HepG2 (cell line): ENCODE data around the gene WDR62. TPM values are rescaled to one million over a fixed set of nuclear protein-coding genes. Genes with fewer than 3 reads are reported as not detected.

ENCODE experiments used
- ATAC-seq: fragments of 200-7000 bp; cut with Tn5 transposase; 3 replicates; pipeline ENCODE4 v1.9.1; 2020; ENCODE audit warnings: mild to moderate bottlenecking, moderate library complexity
- BruUV-seq: library from RNA; stranded (reverse); fragments of 400-500 nt; replicated peaks from 2 replicates; lab custom pipeline; 2021; lab: Mats Ljungman, UMichigan
- CTCF ChIA-PET: fragments of 300-600 bp; formaldehyde crosslinking; extraction: SDS; loops from one replicate; lab custom pipeline; 2021; ENCODE audit warnings: low total read pairs, inconsistent platforms, low intra/inter-chr PET ratio; lab: Yijun Ruan, JAX
- POLR2A ChIA-PET: fragments of 350-600 bp; sonication (Branson Sonifier 250); formaldehyde crosslinking; loops from one replicate; lab custom pipeline; 2020; ENCODE audit warnings: antibody characterized with exemption, inconsistent platforms; lab: Yijun Ruan, JAX
- DNase-seq: peaks from one replicate; pipeline ENCODE4 v3.0.0-alpha.2; 2015; ENCODE audit warnings: low spot score
- FAIRE-seq: peaks from 3 replicates; lab custom pipeline; 2011; peaks lifted over from hg19 to GRCh38; lab: Jason Lieb, UNC
- H2AFZ ChIP-seq: one replicate; pipeline ENCODE4 v1.6.1; 2011; ENCODE audit warnings: low read length, inconsistent platforms
- H3K27ac ChIP-seq: fragments of 300-600 bp; 3 replicates; pipeline ENCODE4 v1.8.0; 2011; ENCODE audit warnings: mixed run types, mild to moderate bottlenecking, mixed read lengths, low read length, inconsistent platforms; ENCODE audit not compliant: insufficient read depth; ENCODE audit errors: extremely low read length
- H3K27me3 ChIP-seq, 2 experiments: fragments of 200-600 bp in 1 of 2; 2 replicates in 1 of 2; 3 replicates in 1 of 2; pipeline versions ENCODE4 v1.6.0 to v1.8.0; 2011; ENCODE audit warnings: low read length in 2 of 2, mild to moderate bottlenecking in 2 of 2, moderate library complexity in 2 of 2, inconsistent platforms in 1 of 2; ENCODE audit not compliant: insufficient read depth in 2 of 2, control insufficient read depth in 1 of 2
- H3K36me3 ChIP-seq, 2 experiments: fragments of 200-600 bp in 1 of 2; replicated peaks in 1 of 2; 2 replicates in 1 of 2; 3 replicates in 1 of 2; pipeline versions ENCODE4 v1.5.1 to v1.8.0; 2011; ENCODE audit warnings: low read length in 2 of 2, inconsistent platforms in 1 of 2; ENCODE audit not compliant: insufficient read depth in 2 of 2, control insufficient read depth in 1 of 2
- H3K4me1 ChIP-seq: 2 replicates; pipeline ENCODE4 v1.5.1; 2012; ENCODE audit warnings: low read length, inconsistent platforms; ENCODE audit not compliant: insufficient read depth
- H3K4me2 ChIP-seq: 2 replicates; pipeline ENCODE4 v1.6.0; 2011; ENCODE audit warnings: low read depth, low read length, inconsistent platforms
- H3K4me3 ChIP-seq, 3 experiments: fragments of 200-600 bp in 1 of 3; sonication (generic), shearing (Covaris generic) in 1 of 3; replicated peaks in 1 of 3; 2 replicates each; pipeline ENCODE4 v1.5.1; 2011 to 2016; ENCODE audit warnings: low read length in 3 of 3, inconsistent platforms in 2 of 3, low read depth in 2 of 3, mild to moderate bottlenecking in 2 of 3, control low read depth in 1 of 3, mixed read lengths in 1 of 3; ENCODE audit not compliant: insufficient read depth in 1 of 3
- H3K79me2 ChIP-seq: one replicate; pipeline ENCODE4 v1.6.1; 2011; ENCODE audit warnings: low read length, inconsistent platforms; ENCODE audit not compliant: insufficient read depth
- H3K9ac ChIP-seq: 2 replicates; pipeline ENCODE4 v1.6.0; 2011; ENCODE audit warnings: mild to moderate bottlenecking, low read depth, low read length, inconsistent platforms; ENCODE audit not compliant: insufficient read depth
- H3K9me3 ChIP-seq: 2 replicates; pipeline ENCODE4 v1.5.1; 2012; ENCODE audit warnings: mild to moderate bottlenecking, low read length
- H4K20me1 ChIP-seq: 2 replicates; pipeline ENCODE4 v1.6.0; 2011; ENCODE audit warnings: inconsistent platforms, mild to moderate bottlenecking, low read length, moderate library complexity; ENCODE audit not compliant: insufficient read depth
- ZNF292 ChIP-seq: sonication (generic); formaldehyde crosslinking; IDR thresholded peaks from 2 replicates; pipeline ENCODE4 v1.8.1; 2022; ENCODE audit warnings: mild to moderate bottlenecking, low read depth, missing genetic modification reagents, borderline replicate concordance
- ZNF383 ChIP-seq: sonication (generic); formaldehyde crosslinking; IDR thresholded peaks from 2 replicates; pipeline ENCODE4 v1.4.0; 2020; ENCODE audit warnings: missing genetic modification reagents, mild to moderate bottlenecking, borderline replicate concordance
- ZNF770 ChIP-seq: sonication (generic); formaldehyde crosslinking; IDR thresholded peaks from 2 replicates; pipeline ENCODE4 v1.5.0; 2020; ENCODE audit warnings: mild to moderate bottlenecking, missing genetic modification reagents
- WGBS: methylation state at CpG from one replicate; pipeline ENCODE4 v1.1.6; 2017; ENCODE audit warnings: low lambda C conversion rate; 5-methylcytosine and 5-hydroxymethylcytosine counted together
- in situ Hi-C: cut with HindIII; loops from 2 replicates; pipeline ENCODE4 v1.10.0; 2017; ENCODE audit warnings: low pct_unique_long_range_greater_than_20kb; ENCODE audit not compliant: extremely low pct_ligation_motif_present
- intact Hi-C: fragments of 100-400 bp; cut with micrococcal nuclease; formaldehyde crosslinking; loops from one replicate; pipeline ENCODE4 v1.10.0; 2022; ENCODE audit not compliant: unreplicated experiment
- polyA plus RNA-seq, 8 experiments: library from polyadenylated mRNA; depleted of rRNA in 3 of 8; stranded (reverse) in 7 of 8; unstranded in 1 of 8; fragments of >200 nt; fragmentation: Illumina TruSeq in 4 of 8; extraction: Trizol in 4 of 8; gene quantifications; 2 replicates each; pipeline versions ENCODE4 v1.2.1 to v1.2.3, GENCODE V29; 2011 to 2016; ENCODE audit warnings: low read depth in 4 of 8, missing spikeins in 1 of 8, mixed read lengths in 1 of 8; ENCODE audit not compliant: insufficient read depth in 1 of 8
- total RNA-seq, 5 experiments: library from RNA; depleted of rRNA; stranded (reverse); fragments of >200 nt; fragmentation: Illumina TruSeq; extraction: Trizol; gene quantifications; 2 replicates each; pipeline ENCODE4 v1.2.3, GENCODE V29; 2016; ENCODE audit warnings: low read depth in 1 of 5

Gene WDR62
- total and polyA plus RNA-seq, 2 of the 13 experiments (the other 11 are each of a cell fraction or from before 2014, with no cell fraction given), result 5.8 to 12.5 TPM

DNA sequence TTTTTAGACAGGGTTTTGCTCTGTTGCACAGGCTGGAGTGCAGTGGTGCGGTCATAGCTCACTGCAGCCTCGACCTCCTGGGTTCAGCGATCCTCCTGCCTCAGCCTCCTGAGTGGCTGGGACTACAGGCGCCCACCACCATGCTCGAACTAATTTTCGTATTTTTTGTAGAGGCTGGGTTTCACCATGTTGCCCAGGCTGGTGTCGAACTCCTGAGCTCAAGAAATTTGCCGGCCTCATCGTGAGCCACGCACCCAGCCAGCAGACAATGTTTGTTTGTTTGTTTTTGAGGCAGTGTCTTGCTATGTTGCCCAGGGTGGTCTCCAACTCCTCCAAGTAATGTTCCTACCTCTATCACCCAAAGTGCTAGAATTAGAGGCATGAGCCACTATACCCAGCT is 98.4 kb downstream of the WDR62 start:
- DNase-seq, result no peak
- no TSS peak for BruUV-seq
- Histone ChIP-seq H3K79me2 (no peaks in the 10 kb centered on the region), H3K36me3 (peaks cover 10 to 25% of the 10 kb centered on the region in 2 experiments; a peak in 4 of 5 replicates), H4K20me1 (no peaks in the 10 kb centered on the region), H3K27ac (no peak overlapping the region), H3K27me3 (no peaks in the 10 kb centered on the region), H3K4me2 (no peak overlapping the region), H3K4me3 (no peak overlapping the region), H3K9ac (no peak overlapping the region), H3K4me1 (no peaks in the 10 kb centered on the region), H2AFZ (no peak overlapping the region), H3K9me3 (no peaks in the 10 kb centered on the region)
- FAIRE-seq, result no peak
- CTCF ChIA-PET, result no interaction called here
- intact Hi-C loops, result no loop called here
- in situ Hi-C loops, result no loop called here
- WGBS, result 94% methylated on average over 10 of the region's 10 CpGs
- no peak for TF ChIP-seq ZNF292 (CRISPR knock-in tag)
- TF ChIP-seq ZNF770, result peak; percentile 61; the same call in 1 of the 2 replicates
- TF ChIP-seq ZNF383 (CRISPR knock-in tag), result no peak
- no peak for ATAC-seq
- POLR2A ChIA-PET, result interaction anchor here (2.1 kb wide), 1 partner anchor 25 kb away, joined by 5 read pairs; no protein-coding TSS in a partner anchor

Other genes starting within 250 kb of the WDR62 start
- gene PRODH2, start 242.1 kb upstream of the WDR62 start, total RNA-seq (2016; rRNA removed; fragmentation: Illumina TruSeq; extraction: Trizol), result 42.0 and 86.7 TPM in 2 replicates
- gene PRODH2, start 242.1 kb upstream of the WDR62 start, polyA plus RNA-seq (2011; rRNA removed), result 118 and 171 TPM in 2 replicates
- gene NPHS1, start 202.4 kb upstream of the WDR62 start, total RNA-seq (2016; rRNA removed; fragmentation: Illumina TruSeq; extraction: Trizol), result not detected in 2 replicates
- 0.01 TPM in 1 of 2 replicates, not detected in the other for gene NPHS1, start 202.4 kb upstream of the WDR62 start, polyA plus RNA-seq (2011; rRNA removed)
- gene KIRREL2, start 198.0 kb upstream of the WDR62 start, total RNA-seq (2016; rRNA removed; fragmentation: Illumina TruSeq; extraction: Trizol), result 2.2 and 2.4 TPM in 2 replicates
- gene KIRREL2, start 198.0 kb upstream of the WDR62 start, polyA plus RNA-seq (2011; rRNA removed), result 0.17 and 0.18 TPM in 2 replicates
- gene APLP1, start 186.3 kb upstream of the WDR62 start, total RNA-seq (2016; rRNA removed; fragmentation: Illumina TruSeq; extraction: Trizol), result 2.3 and 2.9 TPM in 2 replicates
- 2.0 and 3.1 TPM in 2 replicates for gene APLP1, start 186.3 kb upstream of the WDR62 start, polyA plus RNA-seq (2011; rRNA removed)
- gene NFKBID, start 154.4 kb upstream of the WDR62 start, total RNA-seq (2016; rRNA removed; fragmentation: Illumina TruSeq; extraction: Trizol), result 0.38 and 2.1 TPM in 2 replicates
- gene NFKBID, start 154.4 kb upstream of the WDR62 start, polyA plus RNA-seq (2011; rRNA removed), result 1.6 and 2.3 TPM in 2 replicates
- gene HCST, start 152.4 kb upstream of the WDR62 start, total RNA-seq (2016; rRNA removed; fragmentation: Illumina TruSeq; extraction: Trizol), result 0.24 TPM in 1 of 2 replicates, not detected in the other
- 1.2 and 2.3 TPM in 2 replicates for gene HCST, start 152.4 kb upstream of the WDR62 start, polyA plus RNA-seq (2011; rRNA removed)
- gene TYROBP, start 146.6 kb upstream of the WDR62 start, total RNA-seq (2016; rRNA removed; fragmentation: Illumina TruSeq; extraction: Trizol), result not detected in 2 replicates
- 0.20 TPM in 1 of 2 replicates, not detected in the other for gene TYROBP, start 146.6 kb upstream of the WDR62 start, polyA plus RNA-seq (2011; rRNA removed)
- 1.1 and 1.6 TPM in 2 replicates for gene LRFN3, start 118.5 kb upstream of the WDR62 start, total RNA-seq (2016; rRNA removed; fragmentation: Illumina TruSeq; extraction: Trizol)
- 0.74 and 0.91 TPM in 2 replicates for gene LRFN3, start 118.5 kb upstream of the WDR62 start, polyA plus RNA-seq (2011; rRNA removed)
- gene SDHAF1, start 59.7 kb upstream of the WDR62 start, total RNA-seq (2016; rRNA removed; fragmentation: Illumina TruSeq; extraction: Trizol), result 21.0 and 22.8 TPM in 2 replicates
- 17.8 and 18.7 TPM in 2 replicates for gene SDHAF1, start 59.7 kb upstream of the WDR62 start, polyA plus RNA-seq (2011; rRNA removed)
- 20.7 and 23.0 TPM in 2 replicates for gene SYNE4, start 46.1 kb upstream of the WDR62 start, total RNA-seq (2016; rRNA removed; fragmentation: Illumina TruSeq; extraction: Trizol)
- gene SYNE4, start 46.1 kb upstream of the WDR62 start, polyA plus RNA-seq (2011; rRNA removed), result 13.7 and 19.9 TPM in 2 replicates
- 6.9 and 13.7 TPM in 2 replicates for gene ALKBH6, start 40.7 kb upstream of the WDR62 start, total RNA-seq (2016; rRNA removed; fragmentation: Illumina TruSeq; extraction: Trizol)
- gene ALKBH6, start 40.7 kb upstream of the WDR62 start, polyA plus RNA-seq (2011; rRNA removed), result 18.1 and 20.9 TPM in 2 replicates
- 0.15 TPM in 1 of 2 replicates, not detected in the other for gene CLIP3, start 22.0 kb upstream of the WDR62 start, total RNA-seq (2016; rRNA removed; fragmentation: Illumina TruSeq; extraction: Trizol)
- 1.1 and 1.2 TPM in 2 replicates for gene CLIP3, start 22.0 kb upstream of the WDR62 start, polyA plus RNA-seq (2011; rRNA removed)
- 1.4 and 1.7 TPM in 2 replicates for gene THAP8, start 612 bp upstream of the WDR62 start, total RNA-seq (2016; rRNA removed; fragmentation: Illumina TruSeq; extraction: Trizol)
- gene THAP8, start 612 bp upstream of the WDR62 start, polyA plus RNA-seq (2011; rRNA removed), result 3.7 and 4.0 TPM in 2 replicates
- gene OVOL3, start 56.2 kb downstream of the WDR62 start, total RNA-seq (2016; rRNA removed; fragmentation: Illumina TruSeq; extraction: Trizol), result not detected in 2 replicates
- gene OVOL3, start 56.2 kb downstream of the WDR62 start, polyA plus RNA-seq (2011; rRNA removed), result not detected in 2 replicates
- 101 and 104 TPM in 2 replicates for gene POLR2I, start 60.0 kb downstream of the WDR62 start, total RNA-seq (2016; rRNA removed; fragmentation: Illumina TruSeq; extraction: Trizol)
- 40.5 and 41.1 TPM in 2 replicates for gene POLR2I, start 60.0 kb downstream of the WDR62 start, polyA plus RNA-seq (2011; rRNA removed)
- gene TBCB, start 60.6 kb downstream of the WDR62 start, total RNA-seq (2016; rRNA removed; fragmentation: Illumina TruSeq; extraction: Trizol), result 271 and 302 TPM in 2 replicates
- gene TBCB, start 60.6 kb downstream of the WDR62 start, polyA plus RNA-seq (2011; rRNA removed), result 245 and 276 TPM in 2 replicates
- 280 and 322 TPM in 2 replicates for gene CAPNS1, start 85.2 kb downstream of the WDR62 start, total RNA-seq (2016; rRNA removed; fragmentation: Illumina TruSeq; extraction: Trizol)
- 526 and 533 TPM in 2 replicates for gene CAPNS1, start 85.2 kb downstream of the WDR62 start, polyA plus RNA-seq (2011; rRNA removed)
- gene COX7A1, start 97.5 kb downstream of the WDR62 start, total RNA-seq (2016; rRNA removed; fragmentation: Illumina TruSeq; extraction: Trizol), result not detected in 2 replicates
- not detected in 2 replicates for gene COX7A1, start 97.5 kb downstream of the WDR62 start, polyA plus RNA-seq (2011; rRNA removed)
- gene ZNF565, start 159.8 kb downstream of the WDR62 start, total RNA-seq (2016; rRNA removed; fragmentation: Illumina TruSeq; extraction: Trizol), result 5.2 and 6.0 TPM in 2 replicates
- gene ZNF565, start 159.8 kb downstream of the WDR62 start, polyA plus RNA-seq (2011; rRNA removed), result 1.8 and 2.1 TPM in 2 replicates
- gene ZNF146, start 160.2 kb downstream of the WDR62 start, total RNA-seq (2016; rRNA removed; fragmentation: Illumina TruSeq; extraction: Trizol), result 52.7 and 93.3 TPM in 2 replicates
- gene ZNF146, start 160.2 kb downstream of the WDR62 start, polyA plus RNA-seq (2011; rRNA removed), result 26.8 and 28.4 TPM in 2 replicates